ENCODE data around the gene CCNK. TPM values are rescaled to one million over a fixed set of nuclear protein-coding genes. Genes with fewer than 3 reads are reported as not detected.
A peak's percentile ranks its signal among the peaks of the same experiment; 100 is the strongest.

CCNK gene
- total RNA-seq, 1 experiment from 2014 or later: 80.1 TPM

GRCh38 chr14:99506276-99506675 lies 25.1 kb downstream of the CCNK start:
- H2BK5ac ChIP-seq (ENCODE audit: insufficient read length, low read length): no peak overlapping the region
- no peak overlapping the region for H4K5ac ChIP-seq (ENCODE audit: insufficient read length, low read depth, low read length)
- H3K4me2 ChIP-seq (ENCODE audit: insufficient read depth, insufficient read length, low read length): no peak overlapping the region
- Mint-ChIP-seq H3K9me3 (no peaks in the 10 kb centered on the region), H3K27me3 (ENCODE audit: low read depth) (no peaks in the 10 kb centered on the region), H3K36me3 (ENCODE audit: insufficient read depth in 1 of 3, low read depth in 3 of 3) (peaks cover 31 to 86% (median 77%) of the 10 kb centered on the region in 3 experiments; a peak in 6 of 7 replicates), H3K4me1 (peaks cover 19 to 23% of the 10 kb centered on the region in 2 experiments), H3K4me3 (no peak overlapping the region), H3K27ac (peak overlapping the region in 2 of 3 experiments; percentile 19 to 86; a peak in 4 of 7 replicates)
- H3K27me3 ChIP-seq (ENCODE audit: insufficient read depth, low read length): no peaks in the 10 kb centered on the region
- peaks cover 2% of the 10 kb centered on the region for H4K20me1 ChIP-seq (ENCODE audit: control insufficient read depth, insufficient read depth, insufficient read length)
- H4K8ac ChIP-seq (replicated peaks; ENCODE audit: insufficient read length, low read depth, low read length): no peak overlapping the region
- H3K9ac ChIP-seq (ENCODE audit: extremely low read depth, insufficient read length, low read length): no peak overlapping the region
- no peak overlapping the region for H2AFZ ChIP-seq (ENCODE audit: low read length)
- no peak overlapping the region for H2BK20ac ChIP-seq (ENCODE audit: low read depth, low read length, poor library complexity, severe bottlenecking)
- no peak for DNase-seq
- H3K56ac ChIP-seq (ENCODE audit: insufficient read length, low read depth, low read length): no peak overlapping the region
- no peaks in the 10 kb centered on the region for H3K79me1 ChIP-seq (ENCODE audit: insufficient read depth, low read depth, low read length, poor library complexity, severe bottlenecking)
- no peak overlapping the region for H3T11ph ChIP-seq (ENCODE audit: low read length)
- no peak overlapping the region for H3K14ac ChIP-seq (ENCODE audit: insufficient read depth, low read length)
- no CpG with 5 or more reads among the region's 6 CpGs for WGBS (ENCODE audit: extremely low coverage, insufficient read length, low lambda C conversion rate)
- H2AK5ac ChIP-seq (ENCODE audit: insufficient read length, low read length): no peak overlapping the region
- peaks cover 6% of the 10 kb centered on the region; the same call in 1 of the 2 replicates for H3K4me1 ChIP-seq (ENCODE audit: insufficient read depth, low read length)
- no peaks in the 10 kb centered on the region for H3K23me2 ChIP-seq (ENCODE audit: insufficient read length, low read depth, low read length, poor library complexity, severe bottlenecking)
- no peak overlapping the region for H2BK15ac ChIP-seq (ENCODE audit: low read depth, low read length)
- no peak overlapping the region for H3K18ac ChIP-seq (ENCODE audit: insufficient read length, low read depth, low read length)
- no peak overlapping the region for H4K91ac ChIP-seq (ENCODE audit: insufficient read length, low read depth, low read length)
- H3K9me3 ChIP-seq (ENCODE audit: control insufficient read depth, low read depth, low read length): no peaks in the 10 kb centered on the region
- H2BK120ac ChIP-seq (ENCODE audit: low read depth, low read length, poor library complexity, severe bottlenecking): no peak overlapping the region
- no peak overlapping the region for H3K27ac ChIP-seq (ENCODE audit: insufficient read length, low read depth, low read length)
- H3K79me2 ChIP-seq (ENCODE audit: insufficient read depth, low read length): no peaks in the 10 kb centered on the region
- H2BK12ac ChIP-seq (ENCODE audit: insufficient read length, low read depth, low read length): no peak overlapping the region
- no peak overlapping the region for H3K4ac ChIP-seq (ENCODE audit: low read depth, low read length)
- TF ChIP-seq CTCF (conservative IDR thresholded peaks at IDR 0.05): no peak
- H3K23ac ChIP-seq (ENCODE audit: insufficient read length, low read depth, low read length): no peak overlapping the region
